ENCODE data around the gene NUDC. TPM values are rescaled to one million over a fixed set of nuclear protein-coding genes. Genes with fewer than 3 reads are reported as not detected.

The NUDC gene
- total and polyA plus RNA-seq, 2 of the 13 experiments (the other 11 are each of a cell fraction or from before 2014, with no cell fraction given), result 34.7 to 104 TPM

DNA sequence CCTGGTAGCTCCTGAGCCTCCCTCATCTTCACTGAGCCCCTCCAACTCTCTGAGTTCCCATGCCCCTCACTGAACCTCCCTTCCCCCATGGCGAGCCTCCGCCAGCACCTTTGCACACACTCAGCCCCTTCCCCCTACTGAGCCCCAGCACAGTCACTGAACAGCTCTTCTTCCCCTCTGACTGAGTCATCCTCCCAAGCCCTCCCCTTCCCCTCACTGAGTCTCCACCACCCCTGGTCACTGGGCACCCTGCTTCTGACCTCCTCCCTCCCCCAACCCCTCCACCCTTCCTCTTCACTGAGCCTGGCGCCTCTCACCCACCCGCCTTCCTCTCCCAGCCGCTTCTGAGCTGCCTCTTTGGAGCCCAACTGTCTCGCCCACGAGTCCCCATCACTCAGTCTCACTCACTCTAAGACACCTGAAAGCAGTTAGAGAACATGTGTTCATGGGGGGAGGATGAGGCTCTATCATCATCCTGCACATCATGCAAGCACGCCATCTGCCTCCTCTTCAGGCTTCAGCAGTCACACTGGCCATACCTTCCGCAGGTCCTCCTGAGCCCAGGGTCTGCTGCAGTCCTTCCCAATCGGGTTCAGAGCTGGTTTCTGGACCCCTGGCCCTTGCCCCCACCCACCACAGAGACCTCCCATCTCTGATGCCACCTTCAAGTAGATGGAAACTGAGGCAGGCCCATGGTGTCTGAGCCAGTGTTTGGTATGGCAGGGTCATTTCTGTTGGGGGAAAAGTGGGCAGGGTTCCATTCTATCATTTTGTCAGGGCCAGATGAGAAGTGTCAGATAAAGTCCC, 70.0 kb downstream of the NUDC start (continued):
- no peak for TF ChIP-seq DNMT1 (CRISPR knock-in tag; IDR thresholded peaks at IDR 0.05)
- TF ChIP-seq ZNF788 (CRISPR knock-in tag; IDR thresholded peaks at IDR 0.05; ENCODE audit: borderline replicate concordance), result peak; percentile 75; the same call in 1 of the 2 replicates
- 0 out of 2 replicates have a peak, but pooled peaks have one; percentile 50 for TF ChIP-seq AHDC1 (CRISPR knock-in tag; IDR thresholded peaks at IDR 0.05; ENCODE audit: borderline replicate concordance)
- peak; percentile 74; the same call in 1 of the 2 replicates for TF ChIP-seq ZNF292 (CRISPR knock-in tag; IDR thresholded peaks at IDR 0.05; ENCODE audit: borderline replicate concordance, low read depth)
- peak; percentile 49 for TF ChIP-seq BRD4 (CRISPR knock-in tag; IDR thresholded peaks at IDR 0.05)
- peak; percentile 94 for TF ChIP-seq ZSCAN21 (CRISPR knock-in tag; IDR thresholded peaks at IDR 0.05; ENCODE audit: borderline replicate concordance)
- TF ChIP-seq KAT2B (IDR thresholded peaks at IDR 0.05; ENCODE audit: borderline replicate concordance, low read depth, low read length), result no peak
- 0 out of 2 replicates have a peak, but pooled peaks have one; percentile 2 for TF ChIP-seq ZNF3 (CRISPR knock-in tag; IDR thresholded peaks at IDR 0.05)
- no peak for TF ChIP-seq RFX1 (IDR thresholded peaks at IDR 0.05)
- peak; percentile 65 for TF ChIP-seq ZNF362 (CRISPR knock-in tag; IDR thresholded peaks at IDR 0.05; ENCODE audit: borderline replicate concordance)
- TF ChIP-seq RERE (CRISPR knock-in tag; IDR thresholded peaks at IDR 0.05; ENCODE audit: low read depth), result no peak; the same call in 1 of the 2 replicates
- no peak for TF ChIP-seq GMEB2 (CRISPR knock-in tag; IDR thresholded peaks at IDR 0.05; ENCODE audit: low read depth)
- no peak for TF ChIP-seq ZNF841 (CRISPR knock-in tag; IDR thresholded peaks at IDR 0.05; ENCODE audit: borderline replicate concordance)
- TF ChIP-seq CENPX (CRISPR knock-in tag; IDR thresholded peaks at IDR 0.05), result no peak

All from HepG2 (cell line).